Motor neuron (in vitro differentiated cells): Measurements from ENCODE around the gene TGDS. TPM values are rescaled to one million over a fixed set of nuclear protein-coding genes. Genes with fewer than 3 reads are reported as not detected.

Experiments used
- ATAC-seq, 8 experiments: fragments of 200-7000 bp; cut with Tn5 transposase; replicated peaks in 6 of 8; 2 replicates each; pipeline ENCODE4 v1.8.0; 2021; ENCODE audit warnings: mild to moderate bottlenecking in 8 of 8, moderate library complexity in 8 of 8
- H3K27ac ChIP-seq, 2 donors: fragments of 250-450 bp; sonication (Bioruptor Pico); 2 replicates each; pipeline ENCODE4 v1.9.0; 2021; ENCODE audit warnings: antibody characterized with exemption in 2 of 2, mild to moderate bottlenecking in 2 of 2, moderate library complexity in 1 of 2
- H3K4me1 ChIP-seq, 2 donors: fragments of 250-450 bp; sonication (Bioruptor Pico); replicated peaks in 1 of 2; 2 replicates each; pipeline ENCODE4 v1.6.1; 2021; ENCODE audit warnings: antibody characterized with exemption in 2 of 2, mild to moderate bottlenecking in 2 of 2, moderate library complexity in 1 of 2
- H3K4me3 ChIP-seq, 5 donors: fragments of 250-450 bp; sonication (Bioruptor Pico); 2 replicates each; pipeline ENCODE4 v1.9.0; 2021; ENCODE audit warnings: antibody characterized with exemption in 5 of 5, mild to moderate bottlenecking in 5 of 5, moderate library complexity in 4 of 5
- WGBS, 10 experiments: fragments of 450-650 bp; shearing (Covaris generic); methylation state at CpG; one replicate each; pipeline ENCODE4 v1.0.0; 2022; 5-methylcytosine and 5-hydroxymethylcytosine counted together
- in situ Hi-C, 9 experiments: fragments of 400-800 bp; cut with MboI; loops; one replicate each; pipeline ENCODE4 v1.15.0; 2021; ENCODE audit warnings: low sequenced_read_pairs in 9 of 9, low pct_unique_long_range_greater_than_20kb in 2 of 9; ENCODE audit not compliant: unreplicated experiment in 9 of 9
- total RNA-seq, 8 experiments: library from RNA; unstranded; fragments of 300-600 nt; gene quantifications; 2 replicates each; pipeline versions ENCODE4 v1.2.3 to v1.2.4, GENCODE V29; 2022

TGDS gene
- total RNA-seq, 8 experiments from 2014 or later: 8.1 to 20.3 (median 13.0) TPM

- ATAC-seq: no peak
Measured at GRCh38 chr13:94613051-94613450, 17.1 kb upstream of the TGDS start.

GRCh38 chr13:94612050-94612449 lies 16.1 kb upstream of the TGDS start:
- no peak for ATAC-seq
- WGBS, 10 experiments: 22 to 96% (median 75%) methylated on average over 1 to 4 of the region's 4 CpGs; no CpG with 5 or more reads in 1 of the 10 experiments
- in situ Hi-C loops: loop anchor here in 5 of 9 experiments (10.0 to 25.0 kb wide), 2 partner anchors 167 to 175 kb away; no protein-coding TSS in a partner anchor
- H3K4me3 ChIP-seq: no peak overlapping the region
- H3K27ac ChIP-seq: no peak overlapping the region
- H3K4me1 ChIP-seq: no peaks in the 10 kb centered on the region

More at GRCh38 chr13:94613051-94613450, 17.1 kb upstream of the TGDS start:
- Histone ChIP-seq H3K27ac (no peak overlapping the region), H3K4me1 (no peaks in the 10 kb centered on the region), H3K4me3 (no peak overlapping the region)
- in situ Hi-C loops: loop anchor here in 5 of 9 experiments (10.0 to 25.0 kb wide), 2 partner anchors 168 to 176 kb away; no protein-coding TSS in a partner anchor

DNA sequence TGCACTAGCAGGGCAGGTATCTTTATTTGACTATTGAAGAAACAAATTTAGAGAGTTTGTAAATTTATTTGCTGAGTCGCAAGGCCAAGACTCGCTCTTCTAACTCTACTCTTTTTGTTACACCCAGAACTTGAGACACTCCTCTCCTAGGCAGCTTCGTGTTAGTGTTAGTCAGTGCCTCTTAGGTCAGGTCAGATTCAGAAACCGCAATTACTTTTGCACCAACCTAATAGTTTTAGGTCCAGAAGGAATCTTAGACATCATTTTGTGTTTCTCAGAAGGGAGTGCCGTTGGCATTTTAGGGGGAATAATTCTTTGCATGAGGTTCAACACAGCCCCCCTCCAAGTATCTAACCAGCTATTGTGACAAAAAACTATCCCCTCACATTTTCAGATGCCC lies 14.5 kb upstream of the TGDS start:
- Histone ChIP-seq H3K4me3 (no peak overlapping the region), H3K27ac (no peak overlapping the region), H3K4me1 (no peaks in the 10 kb centered on the region)
- no peak for ATAC-seq
- 83 to 100% (median 100%) methylated on average over 1 to 5 of the region's 5 CpGs; no CpG with 5 or more reads in 1 of the 10 experiments for WGBS, 10 experiments
- in situ Hi-C loops: loop anchor here in 5 of 9 experiments (10.0 to 25.0 kb wide), 2 partner anchors 166 to 173 kb away; no protein-coding TSS in a partner anchor

- no peak for ATAC-seq
- Histone ChIP-seq H3K27ac (no peak overlapping the region), H3K4me1 (peaks cover 0 to 1% of the 10 kb centered on the region in 2 donors), H3K4me3 (no peak overlapping the region)
- in situ Hi-C loops: loop anchor here in 4 of 9 experiments (25.0 kb wide), 1 partner anchor 172 kb away; no protein-coding TSS in a partner anchor
- WGBS, 10 experiments: 80 to 100% (median 91%) methylated on average over 1 to 2 of the region's 2 CpGs
Measured at GRCh38 chr13:94609196-94609595, 13.2 kb upstream of the TGDS start.

GRCh38 chr13:94608586-94608985 lies 12.6 kb upstream of the TGDS start:
- no peak overlapping the region for H3K27ac ChIP-seq
- WGBS, 10 experiments: 88 to 100% (median 100%) methylated on average over 1 of the region's 1 CpG; no CpG with 5 or more reads in 2 of the 10 experiments
- ATAC-seq: no peak
- H3K4me3 ChIP-seq: no peak overlapping the region
- in situ Hi-C loops: loop anchor here in 4 of 9 experiments (25.0 kb wide), 1 partner anchor 171 kb away; no protein-coding TSS in a partner anchor
- H3K4me1 ChIP-seq: peaks cover 2 to 7% of the 10 kb centered on the region in 2 donors

GRCh38 chr13:94607939-94608338 lies 12.0 kb upstream of the TGDS start:
- no peak overlapping the region for H3K4me3 ChIP-seq
- in situ Hi-C loops: loop anchor here in 4 of 9 experiments (25.0 kb wide), 1 partner anchor 171 kb away; no protein-coding TSS in a partner anchor
- WGBS, 10 experiments: 78 to 100% (median 93%) methylated on average over 1 to 3 of the region's 3 CpGs; no CpG with 5 or more reads in 1 of the 10 experiments
- peaks cover 7% of the 10 kb centered on the region in 2 donors for H3K4me1 ChIP-seq
- H3K27ac ChIP-seq: no peak overlapping the region
- ATAC-seq: no peak

DNA sequence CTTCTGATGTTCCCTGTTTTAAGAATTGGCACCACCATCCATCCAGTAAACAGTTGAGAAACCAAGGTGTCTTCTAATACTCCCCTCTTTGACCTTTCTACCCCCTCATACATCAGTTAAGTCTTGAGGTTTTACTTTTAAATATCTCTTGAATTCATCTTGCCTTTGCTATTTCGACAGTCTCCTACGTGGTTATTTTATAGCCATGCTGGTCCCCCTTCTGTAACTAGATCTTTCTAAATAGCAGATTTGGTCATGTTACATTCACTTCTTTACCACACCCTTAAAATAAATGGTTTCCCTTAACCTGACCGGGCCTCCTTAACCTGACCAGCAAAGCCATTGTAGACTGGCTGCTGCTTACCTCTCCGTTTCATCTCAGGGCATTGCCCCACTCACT lies 11.1 kb upstream of the TGDS start:
- 82 to 100% (median 95%) methylated on average over 2 to 4 of the region's 4 CpGs; no CpG with 5 or more reads in 1 of the 10 experiments for WGBS, 10 experiments
- Histone ChIP-seq H3K4me3 (no peak overlapping the region), H3K27ac (no peak overlapping the region), H3K4me1 (peaks cover 7 to 11% of the 10 kb centered on the region in 2 donors)
- in situ Hi-C loops: loop anchor here in 4 of 9 experiments (25.0 kb wide), 1 partner anchor 170 kb away; no protein-coding TSS in a partner anchor
- ATAC-seq: no peak

DNA sequence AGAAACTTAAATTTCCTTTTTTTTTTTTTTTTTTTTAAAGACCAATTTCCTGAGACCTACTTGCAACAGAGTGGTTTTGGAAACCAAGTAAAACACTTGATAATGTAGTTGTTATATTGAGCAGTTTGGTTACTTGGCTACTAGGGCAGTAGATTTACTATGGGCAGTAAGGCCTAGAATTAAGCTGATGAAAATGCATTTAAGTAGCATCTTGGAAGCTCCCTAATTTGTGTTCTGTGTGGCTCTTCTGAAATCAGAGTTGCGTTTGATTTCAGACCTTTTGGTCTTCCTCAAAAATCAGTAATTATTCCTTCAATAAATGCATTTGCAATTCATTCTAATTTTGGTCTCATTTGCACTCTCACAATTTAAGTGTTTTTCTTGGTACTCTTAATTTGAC lies 6.5 kb upstream of the TGDS start:
- in situ Hi-C loops: loop anchor here in 4 of 9 experiments (25.0 kb wide), 1 partner anchor 165 kb away; no protein-coding TSS in a partner anchor
- Histone ChIP-seq H3K4me1 (peaks cover 7 to 11% of the 10 kb centered on the region in 2 donors), H3K27ac (peak overlapping the region; percentile 74 to 85), H3K4me3 (peak overlapping the region; percentile 52 to 93 (median 62))
- ATAC-seq: no peak
- 0 to 89% (median 20%) methylated on average over 1 of the region's 1 CpG; no CpG with 5 or more reads in 4 of the 10 experiments for WGBS, 10 experiments

GRCh38 chr13:94601446-94602431 lies 5.8 kb upstream of the TGDS start, which contains the start of gene GPR180:
TSS of gene GPR180 (plus strand) at chr13:94601857. CDS start at chr13:94601928, 71 bp downstream.
- Histone ChIP-seq H3K4me3 (peak within 1 kb of the TSS; percentile 52 to 93 (median 62)), H3K27ac (peak within 1 kb of the TSS; percentile 74 to 85), H3K4me1 (peaks cover 8 to 11% of the 10 kb centered on the region in 2 donors)
- 0 to 10% (median 1%) methylated on average over 4 to 31 of the region's 71 CpGs; no CpG with 5 or more reads in 2 of the 10 experiments for WGBS, 10 experiments
- in situ Hi-C loops: loop anchor here in 4 of 9 experiments (25.0 kb wide), 1 partner anchor 164 kb away; no protein-coding TSS in a partner anchor
- ATAC-seq: peak; percentile 96 to 99 (median 98)

GRCh38 chr13:94599877-94600276 lies 3.9 kb upstream of the TGDS start:
- no peak overlapping the region for H3K27ac ChIP-seq
- no peak overlapping the region for H3K4me3 ChIP-seq
- in situ Hi-C loops: loop anchor here in 4 of 9 experiments (25.0 kb wide), 1 partner anchor 163 kb away; no protein-coding TSS in a partner anchor
- peaks cover 13 to 15% of the 10 kb centered on the region in 2 donors for H3K4me1 ChIP-seq
- no peak for ATAC-seq
- WGBS, 10 experiments: 50 to 100% (median 92%) methylated on average over 1 to 3 of the region's 3 CpGs; no CpG with 5 or more reads in 3 of the 10 experiments

DNA sequence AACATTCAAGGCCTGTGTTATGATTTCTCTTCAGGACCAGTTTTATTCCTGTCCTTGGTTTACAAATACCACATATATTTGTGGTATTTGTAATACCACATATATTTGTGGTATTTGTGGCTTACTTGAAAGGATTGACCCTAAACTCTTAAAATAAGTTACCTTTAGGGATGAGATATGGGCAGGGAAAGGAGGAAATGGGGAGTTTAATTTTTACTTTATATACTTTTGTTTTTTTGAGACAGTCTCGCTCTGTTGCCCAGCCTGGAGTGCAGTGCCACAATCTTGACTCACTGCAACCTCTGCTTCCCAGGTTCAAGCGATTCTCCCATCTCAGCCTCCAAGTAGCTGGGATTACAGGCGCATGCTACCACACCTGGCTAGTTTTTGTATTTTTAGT lies 2.3 kb upstream of the TGDS start:
- 96 to 100% (median 100%) methylated on average over 1 to 3 of the region's 3 CpGs; no CpG with 5 or more reads in 3 of the 10 experiments for WGBS, 10 experiments
- H3K27ac ChIP-seq: no peak overlapping the region
- no peak for ATAC-seq
- in situ Hi-C loops: no loop called here
- H3K4me3 ChIP-seq: no peak overlapping the region
- peaks cover 11 to 13% of the 10 kb centered on the region in 2 donors for H3K4me1 ChIP-seq

DNA sequence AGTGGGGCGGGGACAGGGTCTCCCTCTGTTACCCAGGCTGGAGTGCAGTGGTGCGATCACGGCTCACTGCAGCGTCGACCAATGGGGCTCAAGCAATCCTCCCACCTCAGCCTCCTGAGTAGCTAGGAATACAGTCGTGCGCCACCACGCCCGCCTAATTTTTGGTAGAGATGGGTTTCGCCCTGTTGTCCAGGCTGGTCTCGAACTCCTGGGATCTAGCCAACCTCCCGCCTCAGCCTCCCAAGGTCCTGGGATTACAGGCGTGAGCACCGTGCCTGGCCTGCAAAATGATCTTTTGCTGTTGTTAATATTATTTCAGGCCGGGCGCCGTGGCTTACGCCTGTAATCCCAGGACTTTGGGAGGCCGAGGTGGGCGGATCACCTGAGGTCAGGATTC lies 621 bp upstream of the TGDS start:
- WGBS, 10 experiments: 62 to 100% methylated on average over 7 to 10 of the region's 20 CpGs; no CpG with 5 or more reads in 8 of the 10 experiments
- ATAC-seq: no peak
- H3K4me3 ChIP-seq: peak overlapping the region; percentile 62 to 93 (median 69)
- in situ Hi-C loops: no loop called here
- peaks cover 4 to 13% of the 10 kb centered on the region in 2 donors for H3K4me1 ChIP-seq
- peak overlapping the region in 1 of 2 donors; percentile 89 for H3K27ac ChIP-seq
